ENCODE data around the gene UBAP2L. TPM values are rescaled to one million over a fixed set of nuclear protein-coding genes. Genes with fewer than 3 reads are reported as not detected.
"Not testable (repeated sequence)": the region's sequence is repeated elsewhere in the genome, so short reads cannot be mapped to it uniquely, and the experiment has no call there.

The UBAP2L gene
- total RNA-seq, 1 donor from 2014 or later, result 258 TPM

- peak overlapping the region; percentile 99 for H3K4me3 Mint-ChIP-seq
- peak overlapping the region; percentile 99 for H3K27ac Mint-ChIP-seq
- H3K27me3 Mint-ChIP-seq (ENCODE audit: insufficient read depth), result peaks cover 6% of the 10 kb centered on the region
- H3K4me1 Mint-ChIP-seq (ENCODE audit: low read depth), result peaks cover 53% of the 10 kb centered on the region
- peak; percentile 93 for DNase-seq (ENCODE audit: low spot score)
- intact Hi-C loops (cut with micrococcal nuclease), result loop anchor here (1.0 to 10.0 kb wide), 7 partner anchors 144 to 512 kb away; partner anchors contain the start of genes ADAR, ATP8B2, GATAD2B and UBE2Q1
- no peaks in the 10 kb centered on the region for H3K9me3 Mint-ChIP-seq
- H3K36me3 Mint-ChIP-seq (ENCODE audit: low read depth), result peaks cover 21% of the 10 kb centered on the region
These were observed 37.5 kb upstream of the UBAP2L start for GRCh38 chr1:154183046-154183915.

GRCh38 chr1:154186177-154186576 lies 34.6 kb upstream of the UBAP2L start:
- Mint-ChIP-seq H3K36me3 (ENCODE audit: low read depth) (peaks cover 11% of the 10 kb centered on the region), H3K4me3 (no peak overlapping the region), H3K4me1 (ENCODE audit: low read depth) (peaks cover 25% of the 10 kb centered on the region), H3K27me3 (ENCODE audit: insufficient read depth) (peaks cover 9% of the 10 kb centered on the region), H3K27ac (no peak overlapping the region), H3K9me3 (no peaks in the 10 kb centered on the region)
- DNase-seq (ENCODE audit: low spot score), result peak; percentile 60
- intact Hi-C loops (cut with micrococcal nuclease), result loop anchor here (1.0 to 10.0 kb wide), 6 partner anchors 13 to 419 kb away; partner anchors contain the start of gene ADAR

DNA sequence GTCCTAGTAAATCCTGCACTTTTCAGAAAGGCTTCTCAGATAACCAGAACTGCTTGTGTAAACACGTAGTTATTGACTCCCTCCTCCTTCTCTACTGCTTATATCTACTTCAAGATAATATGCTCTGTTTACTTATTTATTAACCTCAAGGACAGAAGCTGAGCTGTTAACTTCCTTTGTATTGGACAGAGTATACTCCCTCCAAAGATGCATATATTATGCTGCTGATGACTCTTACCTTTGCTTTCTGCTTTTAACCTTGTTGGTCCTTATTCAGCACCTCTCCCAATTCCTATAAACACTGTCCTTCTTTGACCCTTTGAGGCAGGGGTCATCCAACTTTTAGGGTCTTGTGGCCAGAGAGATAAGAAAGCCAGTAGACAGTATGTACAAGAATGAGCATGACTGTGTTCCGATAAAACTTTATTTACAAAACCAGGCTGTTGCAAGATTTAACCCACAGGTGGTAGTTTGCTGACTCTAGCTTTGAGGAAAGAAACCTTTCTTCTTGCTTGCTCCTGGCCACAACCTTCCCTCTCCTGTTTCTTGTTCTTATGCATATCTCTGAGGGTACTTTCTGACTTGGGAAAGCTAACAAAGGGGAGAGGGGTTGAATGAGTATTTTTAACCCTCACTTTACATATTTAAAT lies 33.8 kb upstream of the UBAP2L start:
- DNase-seq (ENCODE audit: low spot score), result no peak
- peaks cover 23% of the 10 kb centered on the region for H3K4me1 Mint-ChIP-seq (ENCODE audit: low read depth)
- intact Hi-C loops (cut with micrococcal nuclease), result loop anchor here (1.0 to 10.0 kb wide), 6 partner anchors 12 to 418 kb away; partner anchors contain the start of gene ADAR
- H3K27ac Mint-ChIP-seq, result no peak overlapping the region
- H3K9me3 Mint-ChIP-seq, result no peaks in the 10 kb centered on the region
- H3K36me3 Mint-ChIP-seq (ENCODE audit: low read depth), result peaks cover 4% of the 10 kb centered on the region
- H3K27me3 Mint-ChIP-seq (ENCODE audit: insufficient read depth), result peaks cover 16% of the 10 kb centered on the region
- H3K4me3 Mint-ChIP-seq, result no peak overlapping the region

DNA sequence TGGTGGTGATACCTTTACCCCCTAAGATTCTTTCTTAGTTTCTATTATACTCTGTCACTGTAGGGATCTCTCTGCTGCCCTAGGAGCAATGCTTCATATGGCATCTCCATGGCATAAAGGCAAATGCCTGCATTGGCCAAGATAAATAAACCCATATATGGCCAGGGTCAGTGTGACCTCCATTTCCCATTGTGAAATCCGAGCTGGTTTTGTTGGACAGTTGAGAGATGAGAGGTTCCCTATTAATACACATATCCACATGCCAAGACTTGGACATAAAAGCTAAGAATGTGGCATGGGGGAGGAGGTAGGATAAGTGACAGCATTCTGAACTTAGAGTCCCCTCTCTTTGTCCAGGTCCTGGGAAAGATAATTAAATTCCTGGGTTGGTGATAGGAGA lies 30.2 kb upstream of the UBAP2L start:
- no peaks in the 10 kb centered on the region for H3K36me3 Mint-ChIP-seq (ENCODE audit: low read depth)
- intact Hi-C loops (cut with micrococcal nuclease), result no loop called here

DNA sequence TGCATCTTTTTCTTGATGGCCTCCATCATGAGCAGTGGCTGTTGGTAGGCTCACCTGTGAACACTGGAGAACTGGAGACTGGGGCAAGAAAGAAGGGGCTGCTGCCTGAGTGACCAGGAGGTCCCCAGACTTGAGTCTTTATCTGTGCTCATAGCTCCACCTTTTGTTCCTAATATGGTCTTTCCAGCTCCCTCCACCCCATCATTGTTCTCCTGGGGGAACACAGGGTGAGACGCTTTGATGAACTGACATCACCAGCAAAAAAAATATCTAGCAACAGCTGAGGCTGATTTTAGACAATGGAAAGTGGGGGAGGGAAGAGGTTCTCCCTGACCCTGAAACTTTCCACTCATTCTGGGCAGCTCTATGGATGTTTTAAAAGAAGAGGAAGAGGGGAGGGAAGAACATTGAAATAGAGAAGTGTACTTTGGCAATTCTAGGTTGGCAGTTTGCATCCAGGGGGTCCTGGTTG lies 28.7 kb upstream of the UBAP2L start, which contains the start of gene TPM3:
Gene TPM3, minus strand, starts transcription at position 111 of the 472 bp plus-strand sequence. Its CDS starts 82 bp downstream, at position 29.
- intact Hi-C loops (cut with micrococcal nuclease), result no loop called here
- Mint-ChIP-seq H3K27ac (no peak within 1 kb of the TSS), H3K9me3 (no peaks in the 10 kb centered on the region), H3K36me3 (ENCODE audit: low read depth) (no peaks in the 10 kb centered on the region), H3K4me3 (no peak within 1 kb of the TSS), H3K27me3 (ENCODE audit: insufficient read depth) (peaks cover 36% of the 10 kb centered on the region), H3K4me1 (ENCODE audit: low read depth) (peaks cover 9% of the 10 kb centered on the region)
- no peak for DNase-seq (ENCODE audit: low spot score)

More for the DNA sequence above, 30.2 kb upstream of the UBAP2L start:
- no peaks in the 10 kb centered on the region for H3K9me3 Mint-ChIP-seq
- H3K4me3 Mint-ChIP-seq, result no peak overlapping the region
- peaks cover 39% of the 10 kb centered on the region for H3K27me3 Mint-ChIP-seq (ENCODE audit: insufficient read depth)
- H3K27ac Mint-ChIP-seq, result no peak overlapping the region
- DNase-seq (ENCODE audit: low spot score), result no peak
- H3K4me1 Mint-ChIP-seq (ENCODE audit: low read depth), result peaks cover 18% of the 10 kb centered on the region

DNA sequence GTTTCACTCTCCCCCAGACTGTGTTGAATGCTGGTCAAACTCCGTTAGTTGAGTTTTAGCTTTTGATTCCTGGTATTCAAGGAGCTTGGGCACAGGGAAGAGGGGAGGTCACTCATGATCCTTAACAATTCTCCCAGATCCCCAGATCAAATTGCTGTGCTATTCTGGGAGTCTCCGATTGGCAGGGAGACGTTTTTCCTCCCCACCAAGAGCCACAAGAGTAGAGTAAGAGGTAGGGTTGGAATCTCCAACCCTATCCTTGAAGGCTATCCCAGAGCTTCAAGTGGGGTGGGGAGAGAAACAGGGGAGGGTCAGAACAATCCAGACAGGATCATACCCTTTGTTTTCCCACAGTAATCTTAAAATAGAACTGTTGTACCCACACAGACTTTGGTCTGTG lies 28.3 kb upstream of the UBAP2L start:
- no peaks in the 10 kb centered on the region for H3K9me3 Mint-ChIP-seq
- no peak for DNase-seq (ENCODE audit: low spot score)
- H3K4me1 Mint-ChIP-seq (ENCODE audit: low read depth), result peaks cover 9% of the 10 kb centered on the region
- H3K27me3 Mint-ChIP-seq (ENCODE audit: insufficient read depth), result peaks cover 35% of the 10 kb centered on the region
- intact Hi-C loops (cut with micrococcal nuclease), result no loop called here
- H3K27ac Mint-ChIP-seq, result no peak overlapping the region
- no peaks in the 10 kb centered on the region for H3K36me3 Mint-ChIP-seq (ENCODE audit: low read depth)
- no peak overlapping the region for H3K4me3 Mint-ChIP-seq

GRCh38 chr1:154193821-154194220 lies 26.9 kb upstream of the UBAP2L start:
- H3K27me3 Mint-ChIP-seq (ENCODE audit: insufficient read depth), result peaks cover 33% of the 10 kb centered on the region
- intact Hi-C loops (cut with micrococcal nuclease), result no loop called here

DNA sequence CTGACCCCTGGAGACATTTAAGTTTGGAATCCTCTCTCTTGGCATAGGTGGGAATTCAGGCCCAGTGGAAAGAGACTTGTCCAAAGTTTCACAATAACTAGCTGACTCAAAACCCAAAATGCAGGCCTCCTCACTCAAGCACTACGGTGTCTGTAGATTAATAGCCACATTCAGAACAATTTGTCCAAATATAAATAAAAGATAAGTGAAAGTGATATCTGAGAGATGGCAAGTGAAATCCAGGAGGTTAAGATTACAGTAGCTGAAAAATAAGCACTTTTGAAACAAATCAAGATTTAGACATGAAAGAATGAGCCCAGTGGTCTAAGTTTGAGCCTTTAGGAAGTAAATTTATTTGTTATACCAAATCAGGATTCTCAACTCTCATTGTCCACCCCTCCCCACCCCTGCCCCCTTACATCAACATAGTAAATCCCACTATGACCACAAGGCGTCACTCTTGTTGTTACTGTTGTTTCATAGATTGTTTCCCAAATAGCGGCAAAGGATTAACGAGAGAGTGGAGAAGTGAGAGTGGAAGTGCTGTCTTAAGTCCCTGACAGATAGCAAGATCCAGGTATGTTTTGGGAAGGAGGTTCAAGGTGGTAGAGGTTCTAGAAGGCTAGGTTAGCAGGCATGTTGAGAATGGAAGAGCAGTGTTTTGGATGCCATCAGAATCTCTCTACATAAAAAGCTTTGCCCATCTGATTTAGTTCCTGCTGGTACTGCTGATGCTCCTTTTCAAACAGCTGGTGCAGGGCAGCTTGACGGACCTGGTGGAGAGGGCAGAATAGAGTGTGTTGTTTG lies 21.8 kb upstream of the UBAP2L start:
- DNase-seq (ENCODE audit: low spot score), result no peak
- intact Hi-C loops (cut with micrococcal nuclease), result loop anchor here (1.0 kb wide), 3 partner anchors 13 to 136 kb away; no protein-coding TSS in a partner anchor
- Mint-ChIP-seq H3K27ac (no peak overlapping the region), H3K4me3 (no peak overlapping the region), H3K27me3 (ENCODE audit: insufficient read depth) (peaks cover 6% of the 10 kb centered on the region), H3K4me1 (ENCODE audit: low read depth) (no peaks in the 10 kb centered on the region), H3K9me3 (no peaks in the 10 kb centered on the region), H3K36me3 (ENCODE audit: low read depth) (no peaks in the 10 kb centered on the region)

More at GRCh38 chr1:154193821-154194220, 26.9 kb upstream of the UBAP2L start:
- peaks cover 9% of the 10 kb centered on the region for H3K4me1 Mint-ChIP-seq (ENCODE audit: low read depth)
- no peak overlapping the region for H3K27ac Mint-ChIP-seq
- no peak for DNase-seq (ENCODE audit: low spot score)
- H3K36me3 Mint-ChIP-seq (ENCODE audit: low read depth), result no peaks in the 10 kb centered on the region
- H3K9me3 Mint-ChIP-seq, result no peaks in the 10 kb centered on the region
- no peak overlapping the region for H3K4me3 Mint-ChIP-seq

DNA sequence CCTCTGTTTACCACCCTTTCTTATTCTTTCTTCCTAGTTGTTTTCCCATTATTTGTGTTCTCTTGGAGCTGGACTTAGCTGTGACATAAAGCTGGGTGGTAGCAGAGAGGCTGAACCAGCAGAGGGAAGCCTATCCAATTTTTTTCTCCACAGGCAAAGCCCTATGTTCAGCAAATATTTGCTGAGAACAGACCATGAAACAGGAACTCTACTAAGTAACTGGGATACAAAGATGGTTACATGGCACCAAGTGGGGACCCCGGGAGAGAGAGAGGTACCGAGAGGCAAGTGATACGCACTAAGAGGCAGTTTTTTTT lies 21.2 kb upstream of the UBAP2L start:
- H3K36me3 Mint-ChIP-seq (ENCODE audit: low read depth), result no peaks in the 10 kb centered on the region

DNA sequence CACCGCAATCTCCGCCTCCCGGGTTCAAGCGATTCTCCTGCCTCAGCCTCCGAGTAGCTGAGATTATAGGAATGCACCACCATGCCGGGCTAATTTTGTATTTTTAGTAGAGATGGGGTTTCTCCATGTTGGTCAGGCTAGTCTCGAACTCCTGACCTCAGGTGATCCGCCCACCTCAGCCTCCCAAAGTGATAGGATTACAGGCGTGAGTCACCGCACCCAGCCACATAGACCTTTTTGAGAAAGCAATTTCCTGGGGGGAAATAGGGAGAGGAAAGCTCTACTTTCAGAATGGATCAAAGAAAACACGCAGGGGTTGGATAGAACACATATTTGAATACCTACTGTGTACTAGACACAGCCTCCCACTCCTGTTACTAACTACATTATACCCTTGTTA lies 15.0 kb upstream of the UBAP2L start:
- peaks cover 35% of the 10 kb centered on the region for H3K4me1 Mint-ChIP-seq (ENCODE audit: low read depth)
- not testable (repeated sequence) for H3K27me3 Mint-ChIP-seq (ENCODE audit: insufficient read depth); H3K9me3 Mint-ChIP-seq; DNase-seq (ENCODE audit: low spot score)
- H3K27ac Mint-ChIP-seq, result peak overlapping the region; percentile 97
- H3K4me3 Mint-ChIP-seq, result peak overlapping the region; percentile 28
- H3K36me3 Mint-ChIP-seq (ENCODE audit: low read depth), result peaks cover 33% of the 10 kb centered on the region
- intact Hi-C loops (cut with micrococcal nuclease), result loop anchor here (1.0 kb wide), 1 partner anchor 15 kb away; the partner anchor contains the start of gene UBAP2L

More for the DNA sequence above, 21.2 kb upstream of the UBAP2L start:
- no peak overlapping the region for H3K27ac Mint-ChIP-seq
- peaks cover 3% of the 10 kb centered on the region for H3K27me3 Mint-ChIP-seq (ENCODE audit: insufficient read depth)
- intact Hi-C loops (cut with micrococcal nuclease), result loop anchor here (1.0 kb wide), 3 partner anchors 13 to 136 kb away; no protein-coding TSS in a partner anchor
- no peaks in the 10 kb centered on the region for H3K4me1 Mint-ChIP-seq (ENCODE audit: low read depth)
- no peak overlapping the region for H3K4me3 Mint-ChIP-seq
- no peaks in the 10 kb centered on the region for H3K9me3 Mint-ChIP-seq
- DNase-seq (ENCODE audit: low spot score), result no peak

- DNase-seq (ENCODE audit: low spot score), result no peak
- H3K4me3 Mint-ChIP-seq, result peak within 1 kb of the TSS; percentile 28
These were observed 14.6 kb upstream of the UBAP2L start, which contains the start of gene CFAP141 for GRCh38 chr1:154206196-154206595. TSS of gene CFAP141 (minus strand) at chr1:154206333. CDS start at chr1:154206307, 26 bp downstream.

GRCh38 chr1:154207262-154207661 lies 13.5 kb upstream of the UBAP2L start:
- Mint-ChIP-seq H3K4me1 (ENCODE audit: low read depth) (peaks cover 35% of the 10 kb centered on the region), H3K27me3 (ENCODE audit: insufficient read depth) (no peaks in the 10 kb centered on the region), H3K9me3 (no peaks in the 10 kb centered on the region), H3K36me3 (ENCODE audit: low read depth) (peaks cover 38% of the 10 kb centered on the region), H3K27ac (peak overlapping the region; percentile 73), H3K4me3 (no peak overlapping the region)
- intact Hi-C loops (cut with micrococcal nuclease), result no loop called here
- DNase-seq (ENCODE audit: low spot score), result no peak

More at GRCh38 chr1:154206196-154206595, 14.6 kb upstream of the UBAP2L start, which contains the start of gene CFAP141:
- peak within 1 kb of the TSS; percentile 97 for H3K27ac Mint-ChIP-seq
- H3K9me3 Mint-ChIP-seq, result no peaks in the 10 kb centered on the region
- H3K4me1 Mint-ChIP-seq (ENCODE audit: low read depth), result peaks cover 35% of the 10 kb centered on the region
- peaks cover 33% of the 10 kb centered on the region for H3K36me3 Mint-ChIP-seq (ENCODE audit: low read depth)
- intact Hi-C loops (cut with micrococcal nuclease), result loop anchor here (1.0 kb wide), 1 partner anchor 14 kb away; the partner anchor contains the start of gene UBAP2L
- H3K27me3 Mint-ChIP-seq (ENCODE audit: insufficient read depth), result no peaks in the 10 kb centered on the region
